Thoracic aorta (tissue), 2 donors: ENCODE measurements around the gene KDM6B. TPM values are rescaled to one million over a fixed set of nuclear protein-coding genes. Genes with fewer than 3 reads are reported as not detected.

Experiments used
- ATAC-seq: fragments of 150-250 bp; one replicate; pipeline ENCODE4 v1.8.0; 2017; ENCODE audit warnings: low read depth; ENCODE audit not compliant: insufficient number of reproducible peaks, low FRiP score
- DNase-seq: peaks from one replicate; pipeline ENCODE4 v3.0.0-alpha.2; 2020; ENCODE audit warnings: low spot score
- H3K27ac ChIP-seq, 2 donors: fragments of 200-600 bp; sonication (generic); 1 replicate in 1 of 2; 2 replicates in 1 of 2; pipeline ENCODE4 v1.5.1; 2016; ENCODE audit warnings: mild to moderate bottlenecking in 2 of 2, moderate library complexity in 2 of 2
- H3K27me3 ChIP-seq: fragments of 200-600 bp; sonication (generic); replicated peaks from 2 replicates; pipeline ENCODE4 v1.6.0; 2016; ENCODE audit warnings: mild to moderate bottlenecking; ENCODE audit not compliant: insufficient read depth
- H3K36me3 ChIP-seq: fragments of 200-600 bp; sonication (generic); one replicate; pipeline ENCODE4 v1.5.1; 2016
- H3K4me1 ChIP-seq, 2 donors: fragments of 200-600 bp; sonication (generic); 1 replicate in 1 of 2; 2 replicates in 1 of 2; pipeline versions ENCODE4 v1.5.1 to v1.6.0; 2016; ENCODE audit warnings: low read depth in 2 of 2, mild to moderate bottlenecking in 1 of 2; ENCODE audit not compliant: control insufficient read depth in 1 of 2
- H3K4me3 ChIP-seq: fragments of 200-600 bp; sonication (generic); 2 replicates; pipeline ENCODE4 v1.5.1; 2016; ENCODE audit warnings: mild to moderate bottlenecking
- H3K9me3 ChIP-seq: fragments of 200-600 bp; sonication (generic); 2 replicates; pipeline ENCODE4 v1.5.1; 2016
- total RNA-seq, 2 donors: library from RNA; depleted of rRNA; stranded (reverse); fragments of >200 nt; gene quantifications; one replicate each; pipeline versions ENCODE4 v1.1.0 to v1.2.3, GENCODE V29; 2016
- TF ChIP-seq, protein P1 (sequence below): fragments of 200-600 bp; sonication (generic); IDR thresholded peaks from one replicate; pipeline ENCODE4 v1.5.1; 2019; ENCODE audit warnings: antibody characterized with exemption

The KDM6B gene
- total RNA-seq, 2 donors from 2014 or later, result 9.5 to 35.8 TPM

DNA sequence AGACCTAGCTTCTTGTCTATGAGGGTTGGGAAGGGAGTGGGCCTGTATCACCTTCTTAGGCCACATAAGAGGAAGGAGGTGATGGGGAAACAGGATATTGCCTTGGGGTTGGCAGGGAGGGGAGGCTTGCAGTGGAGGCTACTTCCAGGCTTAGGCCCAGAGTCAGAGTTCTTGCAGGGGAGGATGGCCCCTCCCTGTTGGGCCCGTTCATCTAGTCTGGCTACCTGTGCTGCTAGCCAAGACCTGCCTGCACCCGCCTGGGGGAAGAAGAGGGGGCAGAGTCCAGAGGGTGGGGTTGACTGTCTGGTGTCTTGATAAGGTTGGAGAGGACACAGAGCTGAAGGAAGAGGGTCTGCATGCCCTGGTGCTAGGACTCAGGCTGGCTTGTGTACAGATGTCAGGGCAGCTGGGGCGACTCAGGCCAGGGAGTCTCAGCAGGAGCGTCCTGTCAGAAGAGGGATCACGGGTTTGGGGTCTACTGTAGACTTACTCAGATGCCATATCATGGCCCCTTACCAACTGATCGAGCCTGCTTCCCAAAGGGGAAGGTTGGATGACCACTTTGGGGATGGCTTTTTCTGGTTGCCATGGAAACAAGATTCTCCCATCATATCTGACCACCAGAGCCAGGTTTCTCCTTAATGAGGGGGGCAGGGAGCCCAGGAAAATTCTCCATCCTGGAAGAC is 5.3 kb downstream of the KDM6B start:
- Histone ChIP-seq H3K36me3 (no peaks in the 10 kb centered on the region), H3K9me3 (no peaks in the 10 kb centered on the region), H3K4me1 (peaks cover 21 to 35% of the 10 kb centered on the region in 2 donors), H3K27ac (no peak overlapping the region), H3K4me3 (no peak overlapping the region), H3K27me3 (no peaks in the 10 kb centered on the region)
- DNase-seq (no peak), ATAC-seq (no peak)
- TF ChIP-seq, protein P1, sequence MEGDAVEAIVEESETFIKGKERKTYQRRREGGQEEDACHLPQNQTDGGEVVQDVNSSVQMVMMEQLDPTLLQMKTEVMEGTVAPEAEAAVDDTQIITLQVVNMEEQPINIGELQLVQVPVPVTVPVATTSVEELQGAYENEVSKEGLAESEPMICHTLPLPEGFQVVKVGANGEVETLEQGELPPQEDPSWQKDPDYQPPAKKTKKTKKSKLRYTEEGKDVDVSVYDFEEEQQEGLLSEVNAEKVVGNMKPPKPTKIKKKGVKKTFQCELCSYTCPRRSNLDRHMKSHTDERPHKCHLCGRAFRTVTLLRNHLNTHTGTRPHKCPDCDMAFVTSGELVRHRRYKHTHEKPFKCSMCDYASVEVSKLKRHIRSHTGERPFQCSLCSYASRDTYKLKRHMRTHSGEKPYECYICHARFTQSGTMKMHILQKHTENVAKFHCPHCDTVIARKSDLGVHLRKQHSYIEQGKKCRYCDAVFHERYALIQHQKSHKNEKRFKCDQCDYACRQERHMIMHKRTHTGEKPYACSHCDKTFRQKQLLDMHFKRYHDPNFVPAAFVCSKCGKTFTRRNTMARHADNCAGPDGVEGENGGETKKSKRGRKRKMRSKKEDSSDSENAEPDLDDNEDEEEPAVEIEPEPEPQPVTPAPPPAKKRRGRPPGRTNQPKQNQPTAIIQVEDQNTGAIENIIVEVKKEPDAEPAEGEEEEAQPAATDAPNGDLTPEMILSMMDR, result no peak

DNA sequence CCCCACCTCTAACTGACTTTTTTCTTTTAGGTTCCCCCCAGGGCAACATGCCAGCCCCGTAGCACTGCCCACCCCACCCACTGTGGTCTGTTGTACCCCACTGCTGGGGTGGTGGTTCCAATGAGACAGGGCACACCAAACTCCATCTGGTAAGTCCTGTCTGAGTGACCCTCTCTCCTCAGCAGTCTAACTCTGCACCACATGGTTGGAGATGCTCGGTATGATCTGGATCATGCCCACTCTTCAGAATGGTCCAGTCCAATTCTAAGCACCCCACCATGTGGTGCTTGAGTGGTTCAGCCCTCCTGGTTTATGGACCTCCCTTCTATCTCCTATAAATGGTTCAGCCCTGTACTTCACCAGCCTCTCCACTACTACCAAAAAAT is 5.9 kb downstream of the KDM6B start:
- Histone ChIP-seq H3K36me3 (no peaks in the 10 kb centered on the region), H3K27me3 (no peaks in the 10 kb centered on the region), H3K4me3 (no peak overlapping the region), H3K27ac (no peak overlapping the region), H3K9me3 (no peaks in the 10 kb centered on the region), H3K4me1 (peaks cover 21 to 35% of the 10 kb centered on the region in 2 donors)
- ATAC-seq (no peak), DNase-seq (no peak)
- TF ChIP-seq, protein P1, result no peak

DNA sequence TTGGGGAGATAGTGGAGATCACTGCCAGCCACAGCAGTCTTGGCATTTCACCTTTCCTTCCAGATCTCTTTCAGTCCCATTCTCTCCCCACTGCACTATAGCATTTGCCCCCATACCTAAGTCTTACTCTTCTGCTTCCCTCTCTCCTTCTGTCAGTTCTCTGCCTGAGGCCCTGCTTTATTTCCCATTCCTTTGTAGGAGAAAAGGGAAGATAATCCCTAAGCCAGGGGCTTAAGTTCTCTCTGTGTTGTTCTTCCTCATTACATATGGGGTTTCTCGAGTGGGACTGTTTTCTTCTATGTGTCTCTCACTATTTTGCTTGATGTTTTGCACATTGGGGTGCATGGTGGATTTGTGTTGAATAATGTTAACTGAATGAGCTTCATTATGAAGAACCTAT is 6.4 kb downstream of the KDM6B start:
- H3K4me3 ChIP-seq, result no peak overlapping the region
- DNase-seq, result no peak
- no peaks in the 10 kb centered on the region for H3K27me3 ChIP-seq
- no peaks in the 10 kb centered on the region for H3K9me3 ChIP-seq
- H3K4me1 ChIP-seq, result peaks cover 25 to 41% of the 10 kb centered on the region in 2 donors
- H3K27ac ChIP-seq, result peak overlapping the region; percentile 98 to 99
- TF ChIP-seq, protein P1, result no peak
- ATAC-seq, result no peak
- no peaks in the 10 kb centered on the region for H3K36me3 ChIP-seq

DNA sequence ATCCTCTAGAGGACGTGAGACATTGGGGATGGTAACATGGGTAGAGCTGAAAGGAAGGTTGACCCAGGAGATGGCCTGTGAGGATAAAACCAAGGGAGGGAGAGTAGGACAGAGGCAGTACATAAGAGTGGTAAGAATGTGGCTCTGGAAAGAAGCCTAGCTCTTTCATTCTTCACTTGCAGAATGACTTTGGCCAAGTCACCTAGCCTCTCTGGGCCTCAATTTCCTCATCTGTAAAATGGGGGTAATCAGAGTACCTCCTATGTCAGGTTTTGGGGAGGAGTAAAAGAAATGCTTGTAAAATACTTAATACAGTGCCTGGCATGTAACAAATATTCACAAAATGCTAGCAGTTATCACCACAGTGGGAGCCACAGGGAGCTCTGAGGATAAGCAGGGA is 6.9 kb downstream of the KDM6B start:
- Histone ChIP-seq H3K27ac (peak overlapping the region; percentile 98 to 99), H3K4me1 (peaks cover 28 to 44% of the 10 kb centered on the region in 2 donors), H3K36me3 (no peaks in the 10 kb centered on the region), H3K9me3 (no peaks in the 10 kb centered on the region), H3K4me3 (peak overlapping the region; percentile 86), H3K27me3 (no peaks in the 10 kb centered on the region)
- TF ChIP-seq, protein P1, result no peak
- no peak for DNase-seq
- no peak for ATAC-seq

DNA sequence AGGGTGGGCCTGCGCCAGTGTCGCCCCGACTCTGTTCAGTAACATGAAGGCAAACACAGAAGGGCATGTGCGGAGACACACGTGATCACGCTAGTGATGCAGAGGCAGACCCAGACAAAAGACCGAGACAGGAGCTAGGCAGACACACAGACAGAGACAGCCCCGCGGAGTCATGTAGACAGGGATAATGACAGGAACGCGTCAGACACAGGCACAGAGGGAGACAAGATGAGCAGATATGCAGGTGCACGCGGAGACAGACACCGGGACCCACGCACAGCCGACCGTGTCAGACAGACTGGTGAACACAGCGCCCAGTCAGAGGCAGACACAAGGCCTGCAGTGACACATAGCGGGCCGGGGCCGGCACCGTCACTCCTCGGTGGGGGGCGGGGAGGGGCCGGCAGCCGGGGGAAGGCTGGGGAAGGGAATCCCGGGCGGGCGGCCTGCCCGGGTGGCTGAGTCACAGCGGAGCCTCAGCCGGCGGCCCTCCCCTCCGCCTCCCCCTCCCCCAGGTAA is 7.4 kb downstream of the KDM6B start:
- peaks cover 26 to 40% of the 10 kb centered on the region in 2 donors for H3K4me1 ChIP-seq
- H3K9me3 ChIP-seq, result no peaks in the 10 kb centered on the region
- peak; percentile 13 for ATAC-seq
- peaks cover 6% of the 10 kb centered on the region for H3K36me3 ChIP-seq
- H3K27me3 ChIP-seq, result no peaks in the 10 kb centered on the region
- peak overlapping the region; percentile 98 to 99 for H3K27ac ChIP-seq
- peak; percentile 85 for DNase-seq
- H3K4me3 ChIP-seq, result peak overlapping the region; percentile 86
- TF ChIP-seq, protein P1, result peak; percentile 14
